K562 (cell line): Measurements from ENCODE around the gene MPRIP. TPM values are rescaled to one million over a fixed set of nuclear protein-coding genes. Genes with fewer than 3 reads are reported as not detected.
A peak's percentile ranks its signal among the peaks of the same experiment; 100 is the strongest.

ENCODE experiments used
- ATAC-seq: fragments of 200-7000 bp; cut with Tn5 transposase; 3 replicates; pipeline ENCODE4 v1.9.1; 2020; ENCODE audit warnings: moderate library complexity
- BruUV-seq: library from RNA; stranded (reverse); fragments of 400-500 nt; replicated peaks from 2 replicates; lab custom pipeline; 2021; lab: Mats Ljungman, UMichigan
- CTCF ChIA-PET: fragments of 300-600 bp; formaldehyde crosslinking; extraction: SDS; loops from one replicate; lab custom pipeline; 2021; ENCODE audit warnings: low intra/inter-chr PET ratio; lab: Yijun Ruan, JAX
- POLR2A ChIA-PET: fragments of 300-600, 350-650 bp; sonication (Branson Sonifier 250); formaldehyde crosslinking; extraction: SDS; loops from one replicate; lab custom pipeline; 2021; ENCODE audit warnings: antibody characterized with exemption, inconsistent platforms; lab: Yijun Ruan, JAX
- DNase-seq, 4 experiments: peaks; one replicate each; pipeline versions ENCODE4 v3.0.0 to v3.0.0-alpha.2; 2011 to 2018; ENCODE audit warnings: low spot score in 3 of 4, mixed read lengths in 3 of 4; ENCODE audit errors: extremely low read depth in 1 of 4
- FAIRE-seq: peaks from 2 replicates; lab custom pipeline; 2011; peaks lifted over from hg19 to GRCh38; lab: Jason Lieb, UNC
- H2AFZ ChIP-seq: 2 replicates; pipeline ENCODE4 v1.6.0; 2011; ENCODE audit warnings: low read depth, low read length, control low read depth, inconsistent platforms
- H3K27ac ChIP-seq: fragments of 200-600 bp; 3 replicates; pipeline ENCODE4 v1.8.0; 2011; ENCODE audit warnings: low read depth, mild to moderate bottlenecking, control low read depth, inconsistent platforms, low read length, moderate library complexity, mixed read lengths; ENCODE audit errors: extremely low read depth
- H3K27me3 ChIP-seq, 2 experiments: fragments of 300-600 bp in 1 of 2; 2 replicates in 1 of 2; 3 replicates in 1 of 2; pipeline versions ENCODE4 v1.6.0 to v1.8.0; 2011; ENCODE audit warnings: inconsistent platforms in 2 of 2, low read length in 2 of 2, mild to moderate bottlenecking in 1 of 2, mixed read lengths in 1 of 2, moderate library complexity in 1 of 2; ENCODE audit not compliant: control insufficient read depth in 2 of 2, insufficient read depth in 2 of 2
- H3K36me3 ChIP-seq: fragments of 300-600 bp; 3 replicates; pipeline ENCODE4 v1.8.0; 2011; ENCODE audit warnings: mild to moderate bottlenecking, low read length, inconsistent platforms; ENCODE audit not compliant: control insufficient read depth, insufficient read depth
- H3K4me1 ChIP-seq, 2 experiments: fragments of 200-600 bp in 1 of 2; replicated peaks in 1 of 2; 2 replicates in 1 of 2; 3 replicates in 1 of 2; pipeline versions ENCODE4 v1.5.1 to v1.8.0; 2011; ENCODE audit warnings: inconsistent platforms in 2 of 2, low read length in 2 of 2, mild to moderate bottlenecking in 1 of 2, mixed read lengths in 1 of 2, moderate library complexity in 1 of 2; ENCODE audit not compliant: control insufficient read depth in 2 of 2, insufficient read depth in 2 of 2
- H3K4me2 ChIP-seq: 2 replicates; pipeline ENCODE4 v1.6.1; 2011; ENCODE audit warnings: low read length, control low read depth, inconsistent platforms, mixed read lengths; ENCODE audit not compliant: insufficient read depth
- H3K4me3 ChIP-seq: fragments of 200-600 bp; sonication (generic), shearing (Covaris generic); 2 replicates; pipeline ENCODE4 v1.5.1; 2016; ENCODE audit warnings: control low read depth, inconsistent platforms
- H3K79me2 ChIP-seq: fragments of 200-600 bp; 3 replicates; pipeline ENCODE4 v1.8.0; 2011; ENCODE audit warnings: low read length, inconsistent platforms; ENCODE audit not compliant: control insufficient read depth, insufficient read depth
- H3K9ac ChIP-seq, 2 experiments: 2 replicates each; pipeline versions ENCODE4 v1.6.0 to v1.6.1; 2011; ENCODE audit warnings: low read depth in 2 of 2, low read length in 2 of 2, control low read depth in 1 of 2, inconsistent platforms in 1 of 2, mild to moderate bottlenecking in 1 of 2, mixed read lengths in 1 of 2; ENCODE audit not compliant: insufficient read depth in 1 of 2
- H3K9me1 ChIP-seq: one replicate; pipeline ENCODE4 v1.6.0; 2011; ENCODE audit warnings: inconsistent platforms, mild to moderate bottlenecking, low read length, moderate library complexity; ENCODE audit not compliant: control insufficient read depth, insufficient read depth
- H3K9me3 ChIP-seq: replicated peaks from 2 replicates; pipeline ENCODE4 v1.5.1; 2011; ENCODE audit warnings: low read depth, low read length, inconsistent platforms; ENCODE audit not compliant: control insufficient read depth, insufficient read depth
- H4K20me1 ChIP-seq: replicated peaks from 2 replicates; pipeline ENCODE4 v1.6.1; 2011; ENCODE audit warnings: low read length, inconsistent platforms, mixed read lengths; ENCODE audit not compliant: control insufficient read depth, insufficient read depth
- ILK ChIP-seq: fragments of 450-650 bp; IDR thresholded peaks from 2 replicates; pipeline ENCODE4 v1.6.1; 2016; ENCODE audit warnings: missing genetic modification characterization, low read depth, mild to moderate bottlenecking, missing compliant biosample characterization, moderate library complexity, borderline replicate concordance
- RFX1 ChIP-seq: fragments of 450-650 bp; IDR thresholded peaks from 2 replicates; pipeline ENCODE4 v1.6.1; 2016; ENCODE audit warnings: mild to moderate bottlenecking, moderate library complexity
- WGBS: fragments of 100-300 bp; shearing (Covaris generic); methylation state at CpG from one replicate; pipeline ENCODE4 v1.1.6; 2016; ENCODE audit warnings: low coverage, mixed read lengths; ENCODE audit not compliant: insufficient coverage; ENCODE audit errors: missing lambda C conversion rate; 5-methylcytosine and 5-hydroxymethylcytosine counted together
- in situ Hi-C: fragments of 300-500 bp; cut with MboI; formaldehyde crosslinking; loops from 4 replicates; pipeline ENCODE4 v1.15.0; 2018; ENCODE audit warnings: inconsistent platforms, mixed read lengths
- intact Hi-C: fragments of 100-400 bp; cut with micrococcal nuclease; formaldehyde crosslinking; loops from 2 replicates; pipeline ENCODE4 v1.14.2; 2022
- polyA plus RNA-seq, 8 experiments: library from polyadenylated mRNA; depleted of rRNA in 4 of 8; stranded (reverse) in 5 of 8; unstranded in 3 of 8; fragments of >200 nt; fragmentation: Nextera tagmentation in 2 of 8; fragmentation: Illumina TruSeq in 1 of 8; extraction: Ambion mirVana in 2 of 8; extraction: Trizol in 1 of 8; gene quantifications; 2 replicates each; pipeline versions ENCODE4 v1.2.1 to v1.2.3, GENCODE V29; 2011 to 2014; ENCODE audit warnings: inconsistent platforms in 1 of 8, missing spikeins in 1 of 8
- total RNA-seq, 7 experiments: library from RNA; depleted of rRNA in 6 of 7; stranded (reverse); fragments of >200 nt in 6 of 7; fragmentation: Illumina TruSeq in 2 of 7; extraction: Trizol in 2 of 7; gene quantifications; 2 replicates each; pipeline versions ENCODE4 v1.2.1 to v1.2.3, GENCODE V29; 2011 to 2021; ENCODE audit warnings: low replicate concordance in 1 of 7

The MPRIP gene
- total and polyA plus RNA-seq, 9 of the 15 experiments (the other 6 are each of a cell fraction or from before 2014, with no cell fraction given): 10.0 to 72.6 (median 30.1) TPM

DNA sequence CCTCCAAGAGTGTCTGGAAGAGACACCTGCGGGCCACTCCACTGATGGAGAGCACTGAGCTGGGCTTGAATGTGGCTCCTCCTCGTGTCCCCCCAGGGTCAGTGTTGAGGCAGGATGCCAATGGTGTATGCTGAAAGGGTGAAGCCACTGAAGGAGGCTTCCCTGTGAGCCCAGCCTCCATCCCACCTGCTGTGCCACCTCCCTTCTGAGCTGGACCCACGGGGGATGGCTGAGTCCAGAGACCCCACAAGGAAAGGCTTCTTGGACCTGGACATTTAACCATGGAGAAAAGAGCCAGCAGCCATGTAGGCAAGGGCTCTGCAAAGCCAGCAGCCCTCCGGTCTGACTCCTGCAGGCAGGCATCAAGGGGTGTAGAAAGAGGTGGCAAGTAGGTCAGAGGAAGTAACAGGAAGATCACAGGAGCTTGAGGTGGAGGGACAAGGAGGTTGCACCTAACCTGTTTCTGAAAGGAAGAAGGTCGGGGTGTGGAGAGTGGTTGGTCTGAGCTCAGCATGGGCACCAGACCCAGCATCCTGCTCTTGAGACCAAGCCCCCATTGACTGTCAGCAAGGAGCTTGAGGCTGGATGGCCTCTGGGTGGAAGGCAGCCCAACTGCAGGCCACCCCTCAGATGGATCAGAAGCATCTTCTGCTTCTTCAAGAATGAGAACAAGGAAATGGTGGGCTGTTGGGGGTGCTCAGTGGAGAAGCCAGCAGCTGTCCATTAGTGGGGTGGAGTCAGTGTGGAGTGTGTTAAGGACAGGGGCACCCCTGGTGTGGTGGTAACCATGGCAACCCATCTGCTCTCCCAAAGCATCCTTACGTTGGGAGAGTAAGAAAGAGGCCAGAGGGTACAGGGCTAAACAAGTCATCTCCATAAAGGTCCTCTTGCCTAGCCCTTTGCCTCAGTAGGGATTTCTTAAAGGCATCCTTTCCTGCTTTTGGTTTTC, 83.2 kb downstream of the MPRIP start:
- no peak overlapping the region for H3K27ac ChIP-seq
- no peak overlapping the region for H3K9ac ChIP-seq
- FAIRE-seq (no peak), ATAC-seq (no peak), DNase-seq (no peak)
- no peaks in the 10 kb centered on the region for H3K79me2 ChIP-seq
- CTCF ChIA-PET: no interaction called here
- 0 out of 3 replicates have a peak, but pooled peaks cover 3% of the 10 kb centered on the region for H3K36me3 ChIP-seq
- H3K4me3 ChIP-seq: no peak overlapping the region
- H4K20me1 ChIP-seq: peaks cover 9% of the 10 kb centered on the region; the same call in 1 of the 2 replicates
- 42% methylated on average over 5 of the region's 6 CpGs for WGBS
- H3K9me1 ChIP-seq: no peaks in the 10 kb centered on the region
- POLR2A ChIA-PET: interaction anchor here (0.6 kb wide), 1 partner anchor 21 kb away, joined by 3 read pairs; no protein-coding TSS in a partner anchor
- intact Hi-C loops: no loop called here
- H3K9me3 ChIP-seq: no peaks in the 10 kb centered on the region
- H3K27me3 ChIP-seq: no peaks in the 10 kb centered on the region
- in situ Hi-C loops: loop anchor here (10.0 kb wide), 1 partner anchor 121 kb away; no protein-coding TSS in a partner anchor
- H3K4me2 ChIP-seq: no peak overlapping the region
- H2AFZ ChIP-seq: no peak overlapping the region
- peak; percentile 81 for TF ChIP-seq RFX1
- no peak for TF ChIP-seq ILK (tag)
- no TSS peak for BruUV-seq
- no peaks in the 10 kb centered on the region; a peak in 3 of 5 replicates for H3K4me1 ChIP-seq
